H1 (cell line): ENCODE data around the gene NOM1. TPM values are rescaled to one million over a fixed set of nuclear protein-coding genes. Genes with fewer than 3 reads are reported as not detected.

Source experiments
- MAFK ChIP-seq: IDR thresholded peaks from 2 replicates; pipeline ENCODE4 v1.6.1; 2012; ENCODE audit warnings: low read depth, mild to moderate bottlenecking, improper control_type of control experiment, low read length
- RNF2 ChIP-seq: fragments of 200-900, 300-1000 bp; sonication (generic); IDR thresholded peaks from 2 replicates; pipeline ENCODE4 v1.7.1; 2016; ENCODE audit warnings: borderline replicate concordance, low read depth, mild to moderate bottlenecking, antibody characterized with exemption, low read length; ENCODE audit not compliant: poor library complexity, severe bottlenecking; ENCODE audit errors: missing control alignments
- SUZ12 ChIP-seq: fragments of 200-600 bp; sonication (generic); IDR thresholded peaks from 2 replicates; pipeline ENCODE4 v1.6.1; 2012; ENCODE audit warnings: mild to moderate bottlenecking, inconsistent platforms, low read length, moderate library complexity, mixed read lengths
- polyA plus RNA-seq, 7 experiments: library from polyadenylated mRNA; depleted of rRNA in 3 of 7; stranded (reverse) in 5 of 7; unstranded in 2 of 7; fragments of >200 nt in 5 of 7; fragments of 200-250 nt in 2 of 7; gene quantifications; 1 replicate in 5 of 7; 2 replicates in 1 of 7; 4 replicates in 1 of 7; pipeline versions ENCODE4 v1.2.1 to v1.2.3, GENCODE V29; 2011 to 2013; ENCODE audit warnings: missing spikeins in 2 of 7, mixed read lengths in 2 of 7
- total RNA-seq: library from RNA; stranded (reverse); fragmentation: NEBNext Ultra II Directional; extraction: Animal tissue kit (Norgen Biotek cat#: 25700); gene quantifications from 2 replicates; pipeline ENCODE4 v1.2.1, GENCODE V29; 2021

Gene NOM1
- total and polyA plus RNA-seq, 2 of the 8 experiments (the other 6 are each of a cell fraction or from before 2014, with no cell fraction given): 10.6 to 29.1 TPM

- TF ChIP-seq SUZ12 (peak; percentile 28; the same call in 1 of the 2 replicates), RNF2 (peak; percentile 21), MAFK (no peak)
Observed at GRCh38 chr7:157002819-157003421, 53.4 kb downstream of the NOM1 start (continued).
